Measurements from ENCODE around the gene ITGB8.

ITGB8 gene

DNA sequence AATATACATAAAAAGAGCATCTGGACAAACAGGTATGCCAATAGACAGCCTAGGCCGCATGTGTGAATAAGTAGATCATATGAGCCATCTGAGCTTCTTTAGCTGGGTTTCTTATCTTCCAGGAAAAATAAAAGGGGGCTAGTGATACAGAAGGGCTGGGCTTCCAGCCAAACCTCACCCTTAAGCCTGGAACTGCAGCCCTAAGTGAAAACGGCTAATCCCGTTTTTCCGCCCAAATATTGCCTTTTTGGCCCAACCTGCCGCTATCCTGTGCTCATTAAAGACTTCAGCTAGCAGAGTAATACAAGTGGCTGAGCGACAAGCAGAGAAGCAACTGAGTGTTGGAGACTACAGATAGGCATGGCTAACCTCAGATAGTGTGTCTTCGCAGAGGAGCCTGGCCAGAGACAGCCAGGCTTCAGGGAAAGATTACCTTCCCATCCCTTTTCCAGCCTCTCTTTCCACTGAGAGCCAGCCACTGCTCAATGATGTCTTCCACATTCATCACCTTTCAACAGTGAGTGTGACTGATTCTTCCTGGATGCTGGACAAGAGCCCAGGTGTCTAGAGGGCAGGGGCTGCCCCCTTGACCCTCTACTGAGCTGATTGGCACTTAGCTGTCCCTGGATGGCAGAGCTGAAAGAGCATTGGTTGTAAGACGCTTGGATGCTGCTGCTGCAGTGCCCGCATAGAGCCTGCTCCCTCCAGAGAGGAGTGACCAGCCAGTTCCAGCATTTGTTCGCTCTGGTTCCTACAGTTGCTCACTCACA lies 108.9 kb downstream of the ITGB8 start:
- no peak overlapping the region for H3K4me3 ChIP-seq (ENCODE audit: low read depth, low read length)
- no peak for DNase-seq (ENCODE audit: low read depth)
- TF ChIP-seq, protein P1, sequence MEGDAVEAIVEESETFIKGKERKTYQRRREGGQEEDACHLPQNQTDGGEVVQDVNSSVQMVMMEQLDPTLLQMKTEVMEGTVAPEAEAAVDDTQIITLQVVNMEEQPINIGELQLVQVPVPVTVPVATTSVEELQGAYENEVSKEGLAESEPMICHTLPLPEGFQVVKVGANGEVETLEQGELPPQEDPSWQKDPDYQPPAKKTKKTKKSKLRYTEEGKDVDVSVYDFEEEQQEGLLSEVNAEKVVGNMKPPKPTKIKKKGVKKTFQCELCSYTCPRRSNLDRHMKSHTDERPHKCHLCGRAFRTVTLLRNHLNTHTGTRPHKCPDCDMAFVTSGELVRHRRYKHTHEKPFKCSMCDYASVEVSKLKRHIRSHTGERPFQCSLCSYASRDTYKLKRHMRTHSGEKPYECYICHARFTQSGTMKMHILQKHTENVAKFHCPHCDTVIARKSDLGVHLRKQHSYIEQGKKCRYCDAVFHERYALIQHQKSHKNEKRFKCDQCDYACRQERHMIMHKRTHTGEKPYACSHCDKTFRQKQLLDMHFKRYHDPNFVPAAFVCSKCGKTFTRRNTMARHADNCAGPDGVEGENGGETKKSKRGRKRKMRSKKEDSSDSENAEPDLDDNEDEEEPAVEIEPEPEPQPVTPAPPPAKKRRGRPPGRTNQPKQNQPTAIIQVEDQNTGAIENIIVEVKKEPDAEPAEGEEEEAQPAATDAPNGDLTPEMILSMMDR (IDR thresholded peaks at IDR 0.05; ENCODE audit: control insufficient read depth, extremely low read depth, insufficient read depth) = no peak

DNA sequence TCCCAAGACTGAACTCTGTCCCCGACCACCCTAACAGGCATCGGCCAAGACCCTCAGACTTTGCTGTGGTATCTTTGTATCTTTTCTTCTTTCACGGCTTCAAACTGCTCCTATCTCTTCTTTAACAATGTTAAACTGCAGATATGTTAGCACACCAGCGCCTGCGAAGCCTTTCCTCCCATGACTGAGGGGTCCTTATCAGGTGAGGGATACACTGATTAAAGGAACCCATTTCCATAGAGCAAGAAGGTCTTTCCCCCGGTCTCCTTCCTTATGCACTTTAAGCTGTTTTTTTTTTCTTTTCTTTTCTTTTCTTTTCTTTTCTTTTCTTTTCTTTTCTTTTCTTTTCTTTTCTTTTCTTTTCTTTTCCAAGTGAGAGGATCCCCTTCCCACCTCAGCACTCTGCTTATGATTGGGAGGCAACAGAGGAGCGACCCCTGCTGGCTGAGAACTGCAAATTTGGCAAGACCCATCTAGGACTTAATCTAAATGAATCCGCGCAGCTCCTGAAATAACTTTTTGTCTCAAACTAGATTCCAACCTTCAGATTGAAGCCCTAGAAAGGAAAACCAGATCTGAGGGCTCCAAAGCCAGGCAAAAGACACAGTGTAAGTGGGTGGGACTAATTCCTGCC lies 109.9 kb downstream of the ITGB8 start:
- TF ChIP-seq, protein P1 (IDR thresholded peaks at IDR 0.05; ENCODE audit: control insufficient read depth, extremely low read depth, insufficient read depth) = peak; percentile 54
- no peak overlapping the region for H3K4me3 ChIP-seq (ENCODE audit: low read depth, low read length)
- peak; percentile 8 for DNase-seq (ENCODE audit: low read depth)

DNA sequence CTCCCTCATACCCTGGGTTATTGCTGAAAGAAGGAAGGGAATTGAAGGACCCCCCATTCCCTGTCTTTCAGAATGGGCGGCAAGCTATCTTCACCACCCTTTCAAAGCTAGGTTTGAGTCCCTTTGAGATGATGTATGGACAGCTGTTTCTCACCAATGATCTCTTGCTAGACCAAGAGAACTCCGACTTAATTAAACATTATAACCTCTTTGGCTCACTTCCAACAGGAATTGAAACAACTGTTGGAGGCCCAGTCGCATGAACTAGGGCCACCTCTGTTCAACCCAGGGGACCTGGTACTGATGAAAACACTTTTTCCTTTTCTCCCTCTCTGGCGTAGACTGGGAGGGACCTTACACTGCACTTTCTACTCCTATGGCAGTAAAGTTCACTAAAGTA lies 110.6 kb downstream of the ITGB8 start:
- TF ChIP-seq, protein P1 (IDR thresholded peaks at IDR 0.05; ENCODE audit: control insufficient read depth, extremely low read depth, insufficient read depth) = no peak
- DNase-seq (ENCODE audit: low read depth) = no peak
- no peak overlapping the region for H3K4me3 ChIP-seq (ENCODE audit: low read depth, low read length)

DNA sequence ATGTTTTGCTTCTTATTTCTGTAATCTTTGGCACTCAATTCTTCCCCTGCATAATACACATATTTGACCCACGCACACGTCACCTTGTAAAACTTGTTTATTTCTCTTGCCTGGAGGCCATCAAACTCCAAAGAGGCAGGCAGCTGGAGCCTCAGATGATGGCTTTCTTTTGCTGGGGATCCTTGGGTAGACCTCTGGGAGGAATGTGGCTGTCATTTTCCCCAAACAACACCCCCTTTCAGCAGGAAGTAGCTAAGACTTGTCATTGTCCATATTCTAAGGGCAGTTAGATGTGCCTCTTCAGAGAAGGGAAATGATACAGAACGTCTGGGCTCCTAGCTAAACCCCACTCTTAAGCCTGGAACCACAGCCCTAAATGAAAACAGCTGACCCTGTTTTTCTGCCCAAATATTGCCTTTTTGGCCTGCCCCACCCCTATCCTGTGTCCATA lies 111.3 kb downstream of the ITGB8 start:
- no peak for DNase-seq (ENCODE audit: low read depth)
- no peak overlapping the region for H3K4me3 ChIP-seq (ENCODE audit: low read depth, low read length)
- TF ChIP-seq, protein P1 (IDR thresholded peaks at IDR 0.05; ENCODE audit: control insufficient read depth, extremely low read depth, insufficient read depth) = no peak

DNA sequence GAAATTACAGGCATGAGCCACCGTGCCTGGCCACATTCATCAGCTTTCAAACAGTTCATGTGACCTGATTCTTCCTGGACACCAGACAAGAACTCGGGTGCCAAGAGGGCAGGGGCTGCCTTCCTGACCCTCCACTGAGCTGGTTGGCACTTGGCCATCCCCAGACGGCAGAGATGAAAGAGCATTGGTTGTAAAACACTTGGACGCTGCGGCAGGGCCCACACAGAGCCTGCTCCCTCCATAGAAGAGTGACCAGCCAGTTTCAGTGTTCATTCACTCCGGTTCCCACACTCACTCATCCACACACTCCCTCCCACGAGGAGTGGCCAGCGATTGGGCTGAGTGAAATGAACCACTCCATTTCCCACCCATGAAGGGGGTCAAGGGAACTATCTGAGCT lies 112.3 kb downstream of the ITGB8 start:
- H3K4me3 ChIP-seq (ENCODE audit: low read depth, low read length) = no peak overlapping the region
- TF ChIP-seq, protein P1 (IDR thresholded peaks at IDR 0.05; ENCODE audit: control insufficient read depth, extremely low read depth, insufficient read depth) = no peak
- no peak for DNase-seq (ENCODE audit: low read depth)

DNA sequence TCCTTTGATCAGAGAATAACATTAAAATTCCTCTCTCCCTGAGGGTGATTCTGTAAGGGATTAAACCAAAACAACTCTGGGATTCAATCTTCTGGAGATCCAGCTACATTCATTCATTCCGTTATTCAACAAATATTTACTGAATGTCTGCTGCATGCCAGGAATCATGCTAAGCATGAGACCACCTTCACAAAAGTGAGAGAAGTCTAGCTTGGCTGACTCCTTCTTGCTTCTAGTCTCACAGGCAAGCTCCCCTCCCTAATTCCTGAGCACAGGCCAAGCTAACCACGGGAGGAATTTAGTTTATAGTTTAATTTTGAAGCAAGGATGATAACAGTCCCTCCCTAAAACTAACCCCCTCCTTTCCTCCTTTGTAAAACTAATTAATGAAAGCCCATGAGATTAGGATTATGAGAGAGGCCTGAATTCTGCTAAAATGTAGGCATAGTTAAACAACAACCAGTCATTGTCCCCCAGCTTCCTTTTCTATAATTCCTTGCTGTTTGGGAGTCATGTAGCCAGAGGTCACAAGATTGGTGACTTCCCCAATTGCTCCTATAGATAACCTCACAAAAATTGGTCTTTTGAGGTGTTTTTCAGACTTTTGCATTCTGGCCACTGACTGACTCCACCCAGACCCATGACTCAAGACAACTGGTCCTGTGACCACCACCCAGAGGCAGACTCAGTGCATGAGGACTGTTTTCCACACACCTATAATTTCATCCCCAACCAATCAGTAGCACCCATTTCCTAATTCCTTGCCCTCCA lies 113.5 kb downstream of the ITGB8 start:
- DNase-seq (ENCODE audit: low read depth) = no peak
- no peak overlapping the region for H3K4me3 ChIP-seq (ENCODE audit: low read depth, low read length)
- TF ChIP-seq, protein P1 (IDR thresholded peaks at IDR 0.05; ENCODE audit: control insufficient read depth, extremely low read depth, insufficient read depth) = no peak
